GM18498 (cell line): ENCODE measurements around the gene GLIS1.

ENCODE experiments used
- ATAC-seq: cut with Tn5 transposase; IDR thresholded peaks from one replicate; pipeline ENCODE4 v1.9.1; 2021; ENCODE audit warnings: mild to moderate bottlenecking, moderate library complexity; ENCODE audit not compliant: unreplicated experiment

GLIS1 gene

DNA sequence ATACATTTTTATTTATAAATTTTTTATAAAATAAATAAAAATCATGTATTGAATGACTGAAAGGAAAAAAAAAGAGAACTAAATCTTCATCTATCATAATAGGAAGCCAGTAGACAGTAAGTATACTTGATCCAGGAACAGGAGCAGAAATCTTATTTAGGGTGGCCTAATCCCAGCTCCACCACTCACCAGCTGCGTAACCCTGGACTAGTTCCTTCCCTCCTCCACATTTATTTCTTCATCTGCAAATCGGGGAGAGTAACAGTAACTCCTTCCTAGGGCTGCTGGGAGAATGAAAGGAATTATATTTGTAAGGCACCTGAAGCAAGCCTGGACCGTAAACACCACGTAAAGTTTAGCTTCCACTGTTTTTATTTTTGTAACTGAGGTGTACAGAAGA is 17.9 kb downstream of the GLIS1 start:
- no peak for ATAC-seq

DNA sequence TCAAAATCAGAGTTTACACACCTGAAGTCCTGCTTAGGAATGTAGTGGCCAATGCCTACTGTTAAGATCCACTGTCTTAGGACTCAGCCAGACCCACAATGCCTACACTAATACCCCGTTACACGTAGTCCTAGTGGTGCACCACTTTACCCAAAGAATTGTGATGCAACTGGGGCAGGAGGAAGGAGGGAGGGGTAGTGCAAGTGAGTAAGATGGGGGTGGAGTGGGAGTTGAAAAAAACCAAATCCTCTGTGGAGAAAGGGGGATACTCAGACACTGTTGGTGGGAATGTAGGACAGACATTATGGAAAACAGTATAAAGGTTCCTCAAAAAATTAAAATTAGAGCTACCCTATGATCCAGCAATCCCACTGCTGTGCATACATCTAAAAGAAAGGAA is 19.5 kb downstream of the GLIS1 start:
- no peak for ATAC-seq

DNA sequence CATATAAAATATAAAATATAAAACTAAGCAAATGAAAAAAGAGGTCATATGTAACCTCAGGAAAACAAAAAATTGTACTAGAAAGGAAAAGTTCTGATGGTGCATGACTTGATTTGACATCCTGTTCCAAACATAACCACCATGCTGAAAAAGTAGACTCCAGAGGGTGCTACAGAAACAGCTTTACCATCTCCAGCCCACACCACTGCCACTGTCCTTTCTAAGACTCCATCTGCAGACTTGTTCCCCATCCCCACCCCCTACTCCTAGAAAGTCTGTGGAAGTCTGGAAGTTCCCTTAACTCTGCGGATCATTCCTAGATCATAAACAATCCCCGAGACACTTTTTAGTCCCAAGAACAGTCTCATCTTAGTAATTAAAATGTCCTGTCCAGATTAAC is 20.5 kb downstream of the GLIS1 start:
- ATAC-seq, result no peak

DNA sequence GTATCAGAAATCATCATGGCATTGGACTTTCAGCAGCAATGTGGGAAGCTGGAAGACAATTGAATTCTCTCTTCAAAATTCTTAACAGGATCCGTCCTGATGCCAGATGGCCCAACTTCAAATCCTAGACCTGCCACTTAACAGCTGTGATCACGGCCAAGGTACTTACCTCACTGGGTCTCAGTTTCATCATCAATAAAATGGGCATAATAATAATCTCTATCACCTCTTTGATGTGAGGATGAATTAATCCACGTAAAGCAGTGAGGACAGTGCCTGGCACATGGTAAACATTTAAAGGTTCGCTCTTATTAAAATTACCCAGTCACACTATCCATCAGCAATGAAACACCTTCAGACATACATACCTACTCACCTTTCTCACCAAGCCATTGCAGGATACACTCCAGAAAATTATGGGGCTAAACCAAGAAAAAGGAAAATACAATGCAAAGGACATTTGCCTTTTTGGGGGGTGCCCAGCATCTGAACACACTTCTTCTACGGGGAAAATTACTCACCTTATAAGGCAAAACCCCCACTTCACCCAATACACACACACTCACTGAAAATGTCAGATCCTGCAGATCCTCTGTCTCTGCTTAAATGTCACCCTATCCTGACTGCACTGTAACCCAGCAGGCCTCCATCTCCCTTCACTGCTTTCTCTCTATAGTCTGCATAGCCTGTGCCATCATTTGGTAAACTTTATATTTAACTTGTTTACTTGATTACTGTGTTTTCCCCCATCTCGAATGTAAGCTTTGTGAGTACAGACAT is 21.7 kb downstream of the GLIS1 start:
- no peak for ATAC-seq

DNA sequence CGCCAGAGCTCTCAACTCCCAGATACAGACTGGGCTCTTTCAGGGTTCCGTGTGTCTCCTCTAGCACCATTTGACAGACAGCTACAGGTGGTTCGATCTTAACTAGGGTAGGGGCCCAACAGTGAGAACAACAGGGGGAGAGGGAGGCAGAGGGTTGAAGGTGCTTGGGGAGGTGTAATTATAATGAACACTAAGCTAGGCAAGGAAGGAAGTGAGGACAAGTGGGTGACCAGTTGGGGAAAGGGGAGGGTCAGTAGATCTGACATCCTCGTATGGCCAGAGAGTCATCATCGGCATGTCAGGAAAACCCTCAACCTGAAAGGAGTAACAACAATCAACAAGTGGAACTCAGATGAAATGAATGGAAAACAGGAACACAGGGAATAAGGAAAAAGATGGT is 22.8 kb downstream of the GLIS1 start:
- no peak for ATAC-seq

DNA sequence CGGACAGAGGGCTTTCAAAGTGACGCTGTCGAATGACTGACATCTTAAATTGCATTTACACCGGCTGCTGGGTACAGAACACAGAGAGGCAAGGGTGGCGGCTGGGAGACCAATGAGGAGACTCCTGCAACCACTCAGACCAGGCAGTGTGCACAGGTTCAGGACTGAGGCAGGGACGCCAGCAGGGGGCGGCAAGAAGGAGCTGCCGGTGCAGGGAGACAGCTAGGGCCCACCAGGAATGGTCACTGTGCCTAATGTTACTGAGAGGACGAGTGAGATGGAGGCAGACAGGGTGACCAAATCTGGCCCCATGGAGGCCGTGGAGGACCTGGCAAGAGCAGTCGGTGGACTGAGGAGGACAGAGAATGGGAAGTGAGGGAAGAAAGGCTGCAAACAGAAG is 23.5 kb downstream of the GLIS1 start:
- ATAC-seq, result no peak

DNA sequence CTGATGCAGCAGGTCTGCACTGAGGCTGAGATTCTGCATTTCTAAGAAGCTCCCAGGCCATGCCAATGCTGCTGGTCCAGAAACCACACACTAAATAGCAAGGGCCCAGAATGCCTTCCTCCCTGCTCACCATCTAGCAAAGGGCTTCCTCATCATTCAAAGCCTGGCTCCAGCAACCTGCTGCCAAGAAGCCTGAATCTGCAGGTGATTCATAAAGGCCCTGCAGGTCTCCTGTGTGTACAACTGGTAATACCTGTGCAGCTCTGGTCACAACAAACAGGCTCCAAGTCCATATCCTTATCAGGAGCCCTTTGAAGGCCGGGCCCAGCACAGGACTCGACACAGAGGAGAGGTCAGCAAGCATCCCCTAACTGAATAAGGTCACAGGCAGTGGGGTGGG is 26.7 kb downstream of the GLIS1 start:
- ATAC-seq, result no peak

DNA sequence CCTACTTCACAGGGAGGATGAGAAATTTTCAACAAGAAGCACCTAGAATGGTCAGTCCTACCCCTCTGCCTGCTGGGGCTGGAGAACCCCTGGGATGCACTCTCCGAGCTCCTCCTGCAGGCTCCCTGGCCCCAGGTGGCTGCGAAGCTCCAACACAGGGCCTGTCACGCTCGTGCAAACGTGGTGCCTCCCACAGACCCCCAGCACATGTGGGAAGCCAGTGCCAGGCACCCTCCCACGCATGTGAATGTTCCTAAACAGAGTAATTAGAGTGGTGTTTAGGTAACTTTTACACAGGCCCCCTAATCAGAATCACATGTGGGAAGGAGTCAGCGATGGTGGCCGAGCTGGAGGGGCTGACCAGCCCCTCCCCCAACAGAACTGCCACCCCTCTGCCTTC is 28.4 kb downstream of the GLIS1 start:
- ATAC-seq, result no peak

DNA sequence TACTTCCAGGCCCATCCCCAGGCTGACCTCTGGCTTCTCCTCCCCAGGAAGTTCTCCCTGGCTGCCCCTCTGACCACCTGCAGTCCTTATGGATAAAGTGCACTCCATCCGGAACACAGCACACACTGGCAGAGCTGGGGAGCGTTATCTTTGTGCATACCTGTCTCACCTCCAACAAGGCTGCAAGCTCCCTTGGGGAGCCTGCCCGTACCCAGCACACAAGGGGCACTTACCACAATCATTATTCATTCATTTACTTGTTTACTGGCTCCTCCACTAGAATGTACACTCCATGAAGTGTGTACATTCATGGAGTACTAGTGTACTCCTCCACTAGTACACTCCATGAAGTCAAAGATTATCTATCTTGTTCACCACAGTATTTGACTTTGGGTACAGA is 30.3 kb downstream of the GLIS1 start:
- ATAC-seq, result no peak

DNA sequence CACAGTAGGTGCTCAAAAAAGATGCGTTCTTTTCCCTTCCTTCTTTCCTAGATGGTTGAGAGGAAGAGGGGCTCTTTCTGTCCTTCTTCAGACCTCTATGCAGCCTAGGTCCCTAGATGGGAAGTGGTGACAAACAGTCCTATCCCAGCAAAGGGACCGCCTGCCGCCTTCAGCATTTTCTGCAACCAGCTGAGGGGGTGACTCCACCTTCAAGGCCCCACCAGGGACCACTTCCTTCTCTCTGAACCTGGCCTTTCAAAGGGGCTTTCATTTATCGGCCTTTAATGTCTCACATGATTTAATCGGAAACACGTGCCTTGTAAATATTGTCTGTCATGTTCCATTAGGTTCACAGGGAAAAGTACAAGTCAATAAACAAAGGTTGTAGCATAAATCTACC is 32.6 kb downstream of the GLIS1 start:
- ATAC-seq, result no peak

DNA sequence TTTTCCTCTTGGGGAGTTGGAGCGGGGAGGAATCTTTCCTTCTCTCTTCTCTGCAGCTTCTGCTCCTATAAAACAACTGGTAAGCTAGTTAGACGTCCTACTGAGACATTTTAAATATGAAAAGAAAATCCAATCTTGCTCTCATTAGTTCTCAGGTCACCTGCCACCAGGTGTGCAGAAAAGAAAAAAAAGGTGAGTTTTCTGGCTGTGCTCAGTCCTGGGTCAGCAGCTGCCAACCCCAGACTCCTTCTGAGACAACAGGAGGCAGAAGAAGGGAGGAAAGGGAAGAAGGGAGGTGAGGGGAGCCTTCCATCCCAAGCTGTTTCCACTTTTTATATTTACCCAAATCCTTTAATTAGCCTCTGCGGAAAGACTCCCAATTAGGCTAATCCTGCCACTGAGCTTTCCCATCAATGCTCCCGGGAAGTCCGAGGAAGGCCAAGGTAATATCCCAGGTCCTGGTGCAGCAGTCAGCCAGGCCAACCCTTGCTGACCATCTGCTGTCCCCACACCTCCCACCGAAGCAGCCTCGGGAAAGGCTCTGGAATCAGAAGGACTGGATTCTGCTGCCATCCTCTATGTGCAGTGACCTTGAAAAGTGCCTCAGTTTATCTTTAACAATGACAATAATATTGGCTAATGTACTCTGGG is 33.4 kb downstream of the GLIS1 start:
- ATAC-seq, result no peak

DNA sequence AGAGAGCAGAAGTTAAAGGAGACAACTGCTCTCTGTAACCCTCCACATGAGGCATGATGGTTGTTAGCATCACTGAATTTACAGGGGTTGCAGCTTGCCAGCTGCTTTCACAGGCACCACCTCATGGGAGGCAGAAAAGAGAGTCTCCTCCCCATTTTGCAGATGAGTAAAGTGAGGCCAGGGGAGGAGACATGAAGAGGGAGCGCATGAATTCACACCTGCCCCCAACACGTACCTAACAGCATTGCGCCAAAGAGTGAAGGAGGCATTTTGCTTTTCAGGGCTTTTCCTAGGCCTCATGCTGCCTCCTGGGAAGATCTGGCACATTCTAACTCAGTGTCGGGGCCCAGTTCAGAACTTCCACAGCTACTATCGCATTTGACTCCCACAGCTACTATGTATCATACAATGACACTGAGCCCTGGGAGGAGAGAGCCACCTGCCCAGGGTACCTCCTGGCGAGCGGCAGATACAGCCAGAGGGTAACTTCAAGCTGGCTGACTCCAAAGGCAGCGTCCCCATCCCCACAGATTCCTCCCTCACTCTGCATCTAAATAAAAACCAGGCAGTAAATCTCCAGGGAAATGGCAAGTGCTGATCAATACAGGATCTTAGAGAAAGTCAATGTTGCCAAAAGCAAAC is 34.0 kb downstream of the GLIS1 start:
- ATAC-seq, result no peak

DNA sequence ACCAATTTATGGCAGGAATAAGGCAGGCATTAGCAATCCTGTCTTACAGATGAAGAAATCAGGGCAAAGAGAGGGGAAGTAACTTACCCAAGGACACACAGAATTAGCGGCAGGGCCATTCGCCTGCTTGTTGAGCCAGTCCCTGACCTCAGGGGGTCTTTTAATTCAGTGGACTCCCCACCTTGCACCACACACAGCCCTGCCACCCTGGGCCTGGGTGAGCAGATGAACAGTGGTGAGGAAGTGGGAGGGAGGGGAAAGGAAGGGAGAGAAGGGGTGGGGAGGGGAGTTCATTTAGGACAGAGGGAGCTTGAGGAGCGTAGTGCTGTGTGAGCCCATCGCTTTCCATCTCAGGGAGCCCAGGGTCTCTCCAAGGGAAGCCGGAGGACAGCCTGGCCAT is 34.7 kb downstream of the GLIS1 start:
- no peak for ATAC-seq

DNA sequence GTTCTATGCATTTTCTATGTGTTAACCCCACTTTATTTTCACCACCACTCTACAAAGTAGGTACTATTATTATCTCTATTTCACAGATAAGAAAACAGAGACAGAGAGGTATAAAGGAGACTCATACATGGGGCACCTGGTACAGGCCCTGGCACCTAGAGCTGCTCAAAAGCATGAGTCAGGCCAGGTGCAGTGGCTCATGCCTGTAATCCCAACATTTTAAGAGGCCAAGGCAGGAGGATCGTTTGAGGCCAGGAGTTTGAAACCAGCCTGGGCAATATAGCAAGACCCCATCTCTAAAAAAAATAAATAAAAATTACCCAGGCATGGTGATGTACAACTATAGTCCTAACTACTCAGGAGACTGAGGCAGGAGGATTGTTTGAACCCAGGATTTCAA is 35.8 kb downstream of the GLIS1 start:
- ATAC-seq, result no peak

DNA sequence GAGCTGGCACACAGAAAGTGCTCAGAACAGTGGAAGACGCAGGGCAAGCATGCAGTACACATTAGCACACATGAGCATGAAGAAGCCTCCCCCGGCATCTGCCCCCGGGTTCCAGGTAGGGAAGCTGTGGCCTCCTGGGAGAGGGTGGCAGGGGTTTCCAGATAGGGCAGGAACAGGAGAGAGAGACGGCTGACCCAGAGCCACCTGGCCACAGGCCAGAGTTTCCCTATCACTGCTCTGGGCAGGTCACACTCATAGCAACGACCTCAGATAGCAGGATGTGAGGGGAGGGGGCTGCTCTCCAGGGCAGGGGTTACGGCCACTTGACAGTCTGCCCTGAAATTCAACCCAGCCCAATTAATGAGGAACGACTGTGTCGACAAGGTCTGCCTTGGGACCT is 36.6 kb downstream of the GLIS1 start:
- no peak for ATAC-seq

DNA sequence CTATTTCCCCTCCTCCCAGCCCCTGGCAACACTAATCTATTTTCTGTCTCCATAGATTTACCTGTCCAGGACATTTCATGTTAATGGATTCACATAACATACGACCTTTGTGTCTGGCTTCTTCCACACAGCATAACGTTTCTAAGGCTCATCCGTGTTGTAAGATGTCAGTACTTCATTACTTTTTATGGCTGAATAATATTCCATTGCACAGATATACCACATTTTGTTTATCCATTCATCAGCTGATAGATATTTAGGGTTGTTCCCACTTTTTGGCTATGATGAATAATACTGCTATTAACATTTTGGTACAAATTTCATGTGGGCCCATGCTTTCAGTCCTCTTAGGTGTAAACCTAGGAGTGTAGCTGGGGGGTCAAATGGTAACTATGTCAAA is 38.2 kb downstream of the GLIS1 start:
- no peak for ATAC-seq

DNA sequence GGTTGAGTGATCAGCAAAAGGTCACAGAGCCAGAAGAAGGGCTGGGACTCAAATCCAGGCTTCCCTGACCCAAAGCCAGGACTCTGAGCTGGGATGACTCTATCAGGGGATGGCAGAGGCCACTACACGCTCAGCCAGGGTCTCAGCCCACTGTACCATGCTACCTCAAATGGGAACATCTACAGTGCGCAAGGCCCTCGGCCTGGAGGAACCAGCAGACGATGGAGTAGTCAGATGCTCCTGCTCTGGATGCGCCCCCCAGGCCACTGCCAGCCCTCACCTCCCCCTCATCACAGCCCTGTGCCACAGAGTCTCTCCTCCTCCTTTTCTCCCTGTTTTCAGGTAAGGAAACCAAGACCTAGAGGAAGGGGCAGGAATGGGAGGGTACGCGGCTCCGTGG is 39.0 kb downstream of the GLIS1 start:
- ATAC-seq, result no peak

DNA sequence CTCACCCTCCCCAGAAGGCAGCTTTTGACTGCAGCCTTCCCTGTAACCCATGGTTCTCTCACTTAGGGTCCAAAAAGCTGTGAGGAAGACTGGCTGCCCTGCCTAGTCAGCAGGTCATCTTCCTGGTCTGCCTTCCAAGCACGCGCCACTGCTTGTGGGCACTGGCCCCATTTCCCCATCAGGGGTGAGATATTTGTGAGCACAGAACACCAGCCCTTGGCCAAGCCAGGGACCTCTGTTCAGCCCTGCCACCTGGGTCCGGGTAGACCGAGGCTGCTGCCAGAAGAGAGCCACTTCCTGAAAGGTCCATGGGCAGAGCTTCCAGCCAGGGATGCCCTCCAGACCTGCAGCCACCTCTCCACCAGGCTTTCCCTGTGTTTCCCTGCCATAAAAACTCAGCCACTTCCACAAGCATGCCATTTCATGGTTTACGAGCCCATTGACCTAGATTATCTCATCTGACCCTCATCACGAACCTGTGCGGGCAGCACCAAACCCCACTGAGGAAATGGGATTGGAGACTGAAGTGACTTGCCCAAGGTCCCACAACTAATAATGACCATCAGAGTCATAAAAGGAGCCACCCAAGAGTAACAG is 40.5 kb downstream of the GLIS1 start:
- ATAC-seq, result no peak

DNA sequence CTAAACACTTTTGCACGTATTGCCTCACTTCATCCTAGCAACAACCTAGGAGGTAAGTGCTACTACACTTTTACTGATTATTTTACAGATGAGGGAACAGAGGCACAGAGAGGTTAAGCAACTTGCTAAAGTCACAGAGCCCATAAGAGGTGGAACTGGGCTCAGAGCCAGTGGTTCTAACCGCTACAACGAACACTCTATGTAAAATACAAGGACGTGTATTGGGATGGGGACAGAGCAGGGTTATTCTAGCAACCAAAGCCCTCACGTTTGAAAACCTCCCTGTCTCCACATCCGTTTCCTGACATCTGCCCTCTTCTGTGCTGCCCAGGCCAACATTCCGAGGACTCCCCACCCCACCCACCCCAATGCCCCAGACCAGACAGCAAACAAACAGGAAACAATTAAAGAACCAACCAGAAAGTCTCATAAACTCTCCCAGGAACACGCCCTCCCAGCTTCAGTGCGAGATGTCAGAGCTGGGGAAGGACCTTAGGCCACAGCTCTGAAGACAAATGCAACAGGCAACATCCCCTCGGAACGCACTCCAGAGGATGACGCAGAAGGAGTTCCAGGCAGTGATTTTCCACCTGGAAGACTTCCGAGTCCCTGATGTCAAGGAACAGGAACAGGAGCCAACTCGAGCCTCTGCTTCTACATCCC is 41.1 kb downstream of the GLIS1 start:
- no peak for ATAC-seq

DNA sequence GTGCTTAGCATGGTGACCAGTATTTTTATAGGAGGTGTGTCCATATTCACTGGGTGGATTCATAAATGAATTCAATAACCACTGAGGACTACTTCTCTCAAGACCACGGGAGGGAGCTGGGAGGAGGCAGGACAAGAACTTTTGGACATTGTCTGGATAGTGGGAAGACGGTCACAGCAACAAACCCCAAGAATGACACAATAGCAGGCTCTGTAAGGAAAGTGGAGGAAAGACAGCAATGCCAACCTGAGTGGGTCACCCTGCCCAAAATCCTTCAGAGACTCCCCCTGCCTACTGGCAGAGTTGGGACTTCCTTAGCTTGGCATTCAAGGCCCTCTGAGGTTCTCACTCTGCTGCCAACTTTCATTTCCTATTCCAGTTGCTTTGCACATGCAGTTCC is 42.0 kb downstream of the GLIS1 start:
- no peak for ATAC-seq

DNA sequence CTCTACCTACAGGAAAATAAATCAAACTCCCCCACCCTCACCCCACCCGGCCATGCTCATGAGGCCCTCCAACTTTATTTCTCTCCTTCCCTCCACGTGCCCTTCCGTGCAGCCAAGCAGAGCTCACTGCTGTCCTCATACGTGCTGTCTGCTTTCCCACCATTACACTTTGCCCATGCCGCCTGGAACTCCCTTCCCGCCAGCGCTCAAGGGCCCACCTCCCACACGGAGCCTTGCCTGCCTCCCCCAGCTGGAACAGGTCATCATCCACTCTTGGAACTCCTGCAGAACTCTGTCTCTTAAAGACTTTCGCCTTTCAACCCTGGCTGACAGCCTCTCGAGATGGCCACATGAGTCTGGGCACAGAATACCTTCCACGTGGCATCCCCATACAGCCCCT is 42.4 kb downstream of the GLIS1 start:
- no peak for ATAC-seq
